Liver (tissue), 9 donors: ENCODE data around the gene TWSG1. TPM values are rescaled to one million over a fixed set of nuclear protein-coding genes. Genes with fewer than 3 reads are reported as not detected.

Experiments used
- DNase-seq: peaks from one replicate; pipeline ENCODE4 v3.0.0-alpha.2; 2017; ENCODE audit warnings: low spot score
- H3K27ac ChIP-seq, 2 donors: one replicate each; pipeline ENCODE4 v1.7.0; 2013; ENCODE audit warnings: inconsistent platforms in 2 of 2, low read length in 2 of 2, control low read depth in 1 of 2, low read depth in 1 of 2, mild to moderate bottlenecking in 1 of 2
- H3K27me3 ChIP-seq, 4 donors: one replicate each; pipeline versions ENCODE4 v1.6.1 to v1.7.0; 2013; ENCODE audit warnings: low read length in 3 of 4, inconsistent platforms in 1 of 4, mild to moderate bottlenecking in 1 of 4, moderate library complexity in 1 of 4; ENCODE audit not compliant: control insufficient read depth in 4 of 4, insufficient read depth in 4 of 4
- H3K36me3 ChIP-seq, 4 donors: one replicate each; pipeline versions ENCODE4 v1.6.1 to v1.7.0; 2013; ENCODE audit warnings: low read length in 3 of 4, mild to moderate bottlenecking in 3 of 4, low read depth in 1 of 4, moderate library complexity in 1 of 4; ENCODE audit not compliant: control insufficient read depth in 4 of 4, insufficient read depth in 3 of 4
- H3K4me1 ChIP-seq, 4 donors: one replicate each; pipeline versions ENCODE4 v1.6.1 to v1.7.0; 2013; ENCODE audit warnings: low read length in 3 of 4, mild to moderate bottlenecking in 3 of 4, moderate library complexity in 1 of 4; ENCODE audit not compliant: control insufficient read depth in 4 of 4, insufficient read depth in 4 of 4
- H3K4me3 ChIP-seq, 3 donors: one replicate each; pipeline versions ENCODE4 v1.6.1 to v1.7.0; 2013; ENCODE audit warnings: low read length in 3 of 3, control low read depth in 1 of 3, low read depth in 1 of 3, mild to moderate bottlenecking in 1 of 3
- H3K9ac ChIP-seq, 2 donors: one replicate each; pipeline ENCODE4 v1.7.0; 2013; ENCODE audit warnings: low read length in 2 of 2, mild to moderate bottlenecking in 2 of 2, moderate library complexity in 2 of 2, control low read depth in 1 of 2, low read depth in 1 of 2
- H3K9me3 ChIP-seq, 4 donors: one replicate each; pipeline versions ENCODE4 v1.6.1 to v1.7.0; 2013; ENCODE audit warnings: low read length in 3 of 4; ENCODE audit not compliant: control insufficient read depth in 4 of 4
- ATF3 ChIP-seq: IDR thresholded peaks from 2 replicates; pipeline ENCODE4 v1.6.1; 2016; ENCODE audit warnings: antibody characterized with exemption
- CTCF ChIP-seq: fragments of 150-350 bp; IDR thresholded peaks from 2 replicates; pipeline ENCODE4 v1.5.1; 2017; ENCODE audit warnings: improper control_type of control experiment, low read depth, low read length; ENCODE audit not compliant: missing input control
- EGR1 ChIP-seq, 2 donors: IDR thresholded peaks; 2 replicates each; pipeline ENCODE4 v1.6.1; 2016 to 2018; ENCODE audit warnings: antibody characterized with exemption in 2 of 2, low read depth in 2 of 2
- FOXA1 ChIP-seq: IDR thresholded peaks from 2 replicates; pipeline ENCODE4 v1.6.1; 2016; ENCODE audit warnings: antibody characterized with exemption
- FOXA2 ChIP-seq: IDR thresholded peaks from 2 replicates; pipeline ENCODE4 v1.6.1; 2016; ENCODE audit warnings: antibody characterized with exemption
- GABPA ChIP-seq, 2 donors: IDR thresholded peaks in 1 of 2; conservative IDR thresholded peaks in 1 of 2; 2 replicates each; pipeline ENCODE4 v1.6.1; 2016; ENCODE audit warnings: antibody characterized with exemption in 2 of 2, mild to moderate bottlenecking in 1 of 2, moderate library complexity in 1 of 2
- HNF4A ChIP-seq, 2 donors: conservative IDR thresholded peaks; 2 replicates each; pipeline ENCODE4 v1.6.1; 2016; ENCODE audit warnings: antibody characterized with exemption in 2 of 2, mild to moderate bottlenecking in 2 of 2
- HNF4G ChIP-seq: IDR thresholded peaks from 2 replicates; pipeline ENCODE4 v1.6.1; 2016; ENCODE audit warnings: antibody characterized with exemption
- JUND ChIP-seq, 2 donors: IDR thresholded peaks; 2 replicates each; pipeline ENCODE4 v1.6.1; 2016; ENCODE audit warnings: antibody characterized with exemption in 2 of 2
- NR2F2 ChIP-seq: IDR thresholded peaks from 2 replicates; pipeline ENCODE4 v1.6.1; 2016; ENCODE audit warnings: antibody characterized with exemption
- RAD21 ChIP-seq, 2 donors: IDR thresholded peaks; 2 replicates each; pipeline ENCODE4 v1.6.1; 2016; ENCODE audit warnings: antibody characterized with exemption in 2 of 2, mild to moderate bottlenecking in 2 of 2
- RXRA ChIP-seq, 2 donors: IDR thresholded peaks; 2 replicates each; pipeline ENCODE4 v1.6.1; 2017 to 2018; ENCODE audit warnings: antibody characterized with exemption in 2 of 2, mild to moderate bottlenecking in 1 of 2
- SP1 ChIP-seq: IDR thresholded peaks from 2 replicates; pipeline ENCODE4 v1.6.1; 2018; ENCODE audit warnings: antibody characterized with exemption, mild to moderate bottlenecking
- TAF1 ChIP-seq: conservative IDR thresholded peaks from 2 replicates; pipeline ENCODE4 v1.6.1; 2016; ENCODE audit warnings: antibody characterized with exemption, mild to moderate bottlenecking
- YY1 ChIP-seq: IDR thresholded peaks from 2 replicates; pipeline ENCODE4 v1.6.1; 2016; ENCODE audit warnings: antibody characterized with exemption, mild to moderate bottlenecking
- ZBTB33 ChIP-seq: IDR thresholded peaks from 2 replicates; pipeline ENCODE4 v1.6.1; 2016; ENCODE audit warnings: antibody characterized with exemption
- WGBS: extraction: QIAGEN DNeasy Blood & Tissue Kit; methylation state at CpG from one replicate; pipeline ENCODE4 v1.1.7; 2013; 5-methylcytosine and 5-hydroxymethylcytosine counted together
- polyA plus RNA-seq, 2 donors: library from polyadenylated mRNA; stranded (reverse) in 1 of 2; unstranded in 1 of 2; fragments of 200-250 nt in 1 of 2; fragments of >200 nt in 1 of 2; fragmentation: Nextera tagmentation in 1 of 2; extraction: Ambion mirVana in 1 of 2; gene quantifications; one replicate each; pipeline versions ENCODE4 v1.2.1 to v1.2.3, GENCODE V29; 2013 to 2015
- total RNA-seq, 2 donors: library from RNA; depleted of rRNA; stranded (reverse); fragments of >200 nt; gene quantifications; one replicate each; pipeline ENCODE4 v1.2.3, GENCODE V29; 2014
- TF ChIP-seq, protein P1 (sequence below): IDR thresholded peaks from 2 replicates; pipeline ENCODE4 v1.6.1; 2016; ENCODE audit warnings: antibody characterized with exemption
- TF ChIP-seq, protein P2 (sequence below): IDR thresholded peaks from 2 replicates; pipeline ENCODE4 v1.6.1; 2016; ENCODE audit warnings: antibody characterized with exemption, mild to moderate bottlenecking
- donor health status: healthy.
- donor health status: healthy.
- donor health status: healthy.
- donor health status: healthy.
- donor health status: healthy.

TWSG1 gene
- total and polyA plus RNA-seq, 4 donors, result 3.9 to 11.1 (median 5.4) TPM

GRCh38 chr18:9348079-9348671, 13.6 kb downstream of the TWSG1 start:
- Histone ChIP-seq H3K9ac (no peak overlapping the region), H3K36me3 (peaks cover 0 to 2% (median 0%) of the 10 kb centered on the region in 4 donors), H3K27ac (no peak overlapping the region), H3K27me3 (no peaks in the 10 kb centered on the region), H3K9me3 (no peaks in the 10 kb centered on the region), H3K4me3 (no peak overlapping the region), H3K4me1 (no peaks in the 10 kb centered on the region)
- WGBS, result 79% methylated on average over 3 of the region's 3 CpGs
- TF ChIP-seq, protein P1, sequence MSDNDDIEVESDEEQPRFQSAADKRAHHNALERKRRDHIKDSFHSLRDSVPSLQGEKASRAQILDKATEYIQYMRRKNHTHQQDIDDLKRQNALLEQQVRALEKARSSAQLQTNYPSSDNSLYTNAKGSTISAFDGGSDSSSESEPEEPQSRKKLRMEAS, result no peak
- TF ChIP-seq HNF4A (conservative IDR thresholded peaks at IDR 0.05), result no peak
- no peak for TF ChIP-seq TAF1
- TF ChIP-seq GABPA (IDR thresholded peaks at IDR 0.05 in 1 of 2, conservative IDR thresholded peaks at IDR 0.05 in 1 of 2), result no peak
- TF ChIP-seq CTCF, result no peak
- no peak for TF ChIP-seq ATF3
- no peak for TF ChIP-seq SP1
- TF ChIP-seq NR2F2, result no peak
- TF ChIP-seq HNF4G, result no peak
- no peak for TF ChIP-seq ZBTB33
- TF ChIP-seq RAD21 (IDR thresholded peaks at IDR 0.05), result no peak
- no peak for TF ChIP-seq YY1
- TF ChIP-seq JUND (IDR thresholded peaks at IDR 0.05), result no peak
- TF ChIP-seq FOXA1, result no peak
- TF ChIP-seq FOXA2, result no peak
- no peak for TF ChIP-seq RXRA (IDR thresholded peaks at IDR 0.05)
- TF ChIP-seq, protein P2, sequence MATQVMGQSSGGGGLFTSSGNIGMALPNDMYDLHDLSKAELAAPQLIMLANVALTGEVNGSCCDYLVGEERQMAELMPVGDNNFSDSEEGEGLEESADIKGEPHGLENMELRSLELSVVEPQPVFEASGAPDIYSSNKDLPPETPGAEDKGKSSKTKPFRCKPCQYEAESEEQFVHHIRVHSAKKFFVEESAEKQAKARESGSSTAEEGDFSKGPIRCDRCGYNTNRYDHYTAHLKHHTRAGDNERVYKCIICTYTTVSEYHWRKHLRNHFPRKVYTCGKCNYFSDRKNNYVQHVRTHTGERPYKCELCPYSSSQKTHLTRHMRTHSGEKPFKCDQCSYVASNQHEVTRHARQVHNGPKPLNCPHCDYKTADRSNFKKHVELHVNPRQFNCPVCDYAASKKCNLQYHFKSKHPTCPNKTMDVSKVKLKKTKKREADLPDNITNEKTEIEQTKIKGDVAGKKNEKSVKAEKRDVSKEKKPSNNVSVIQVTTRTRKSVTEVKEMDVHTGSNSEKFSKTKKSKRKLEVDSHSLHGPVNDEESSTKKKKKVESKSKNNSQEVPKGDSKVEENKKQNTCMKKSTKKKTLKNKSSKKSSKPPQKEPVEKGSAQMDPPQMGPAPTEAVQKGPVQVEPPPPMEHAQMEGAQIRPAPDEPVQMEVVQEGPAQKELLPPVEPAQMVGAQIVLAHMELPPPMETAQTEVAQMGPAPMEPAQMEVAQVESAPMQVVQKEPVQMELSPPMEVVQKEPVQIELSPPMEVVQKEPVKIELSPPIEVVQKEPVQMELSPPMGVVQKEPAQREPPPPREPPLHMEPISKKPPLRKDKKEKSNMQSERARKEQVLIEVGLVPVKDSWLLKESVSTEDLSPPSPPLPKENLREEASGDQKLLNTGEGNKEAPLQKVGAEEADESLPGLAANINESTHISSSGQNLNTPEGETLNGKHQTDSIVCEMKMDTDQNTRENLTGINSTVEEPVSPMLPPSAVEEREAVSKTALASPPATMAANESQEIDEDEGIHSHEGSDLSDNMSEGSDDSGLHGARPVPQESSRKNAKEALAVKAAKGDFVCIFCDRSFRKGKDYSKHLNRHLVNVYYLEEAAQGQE, result no peak
- no peak for TF ChIP-seq EGR1 (IDR thresholded peaks at IDR 0.05; ENCODE audit: low read depth in 2 of 2)
- no peak for DNase-seq
